ENCODE measurements around the gene DPP4. TPM values are rescaled to one million over a fixed set of nuclear protein-coding genes. Genes with fewer than 3 reads are reported as not detected.

Gene DPP4
- total and polyA plus RNA-seq, 2 experiments from 2014 or later = 0.09 TPM; not detected in 1

GRCh38 chr2:162044586-162044985 is 29.4 kb downstream of the DPP4 start:
- no peaks in the 10 kb centered on the region for H3K4me1 ChIP-seq (ENCODE audit: low read depth)
- no peaks in the 10 kb centered on the region for H3K36me3 ChIP-seq
- no peak for TF ChIP-seq CTCF (IDR thresholded peaks at IDR 0.05; ENCODE audit: low read depth, low read length)
- no peak overlapping the region for H3K4me3 ChIP-seq
- peaks cover 9% of the 10 kb centered on the region for H3K27me3 ChIP-seq
- H3K9me3 ChIP-seq (ENCODE audit: low read depth) = no peaks in the 10 kb centered on the region
- DNase-seq (ENCODE audit: low read depth in 1 of 2, low spot score in 1 of 2) = no peak
- no peak overlapping the region for H3K27ac ChIP-seq

- Histone ChIP-seq H3K4me3 (no peak overlapping the region), H3K27me3 (peaks cover 9% of the 10 kb centered on the region), H3K9me3 (ENCODE audit: low read depth) (no peaks in the 10 kb centered on the region), H3K27ac (no peak overlapping the region), H3K4me1 (ENCODE audit: low read depth) (no peaks in the 10 kb centered on the region), H3K36me3 (no peaks in the 10 kb centered on the region)
- no peak for DNase-seq (ENCODE audit: low read depth in 1 of 2, low spot score in 1 of 2)
- TF ChIP-seq CTCF (IDR thresholded peaks at IDR 0.05; ENCODE audit: low read depth, low read length) = no peak
These were observed 30.9 kb downstream of the DPP4 start for GRCh38 chr2:162043132-162043531.

GRCh38 chr2:162041485-162041884 is 32.5 kb downstream of the DPP4 start:
- Histone ChIP-seq H3K36me3 (no peaks in the 10 kb centered on the region), H3K27me3 (peaks cover 9% of the 10 kb centered on the region), H3K27ac (no peak overlapping the region), H3K4me1 (ENCODE audit: low read depth) (peaks cover 13% of the 10 kb centered on the region), H3K4me3 (no peak overlapping the region), H3K9me3 (ENCODE audit: low read depth) (no peaks in the 10 kb centered on the region)
- no peak for TF ChIP-seq CTCF (IDR thresholded peaks at IDR 0.05; ENCODE audit: low read depth, low read length)
- no peak for DNase-seq (ENCODE audit: low read depth in 1 of 2, low spot score in 1 of 2)

GRCh38 chr2:162038725-162039124 is 35.3 kb downstream of the DPP4 start:
- Histone ChIP-seq H3K36me3 (no peaks in the 10 kb centered on the region), H3K27ac (no peak overlapping the region), H3K27me3 (peaks cover 9% of the 10 kb centered on the region), H3K4me1 (ENCODE audit: low read depth) (peaks cover 13% of the 10 kb centered on the region), H3K9me3 (ENCODE audit: low read depth) (no peaks in the 10 kb centered on the region), H3K4me3 (no peak overlapping the region)
- no peak for DNase-seq (ENCODE audit: low read depth in 1 of 2, low spot score in 1 of 2)
- TF ChIP-seq CTCF (IDR thresholded peaks at IDR 0.05; ENCODE audit: low read depth, low read length) = no peak

GRCh38 chr2:162037886-162038285 is 36.1 kb downstream of the DPP4 start:
- TF ChIP-seq CTCF (IDR thresholded peaks at IDR 0.05; ENCODE audit: low read depth, low read length) = no peak
- H3K27me3 ChIP-seq = peaks cover 9% of the 10 kb centered on the region
- no peak overlapping the region for H3K4me3 ChIP-seq
- H3K36me3 ChIP-seq = no peaks in the 10 kb centered on the region
- H3K4me1 ChIP-seq (ENCODE audit: low read depth) = peaks cover 13% of the 10 kb centered on the region
- no peaks in the 10 kb centered on the region for H3K9me3 ChIP-seq (ENCODE audit: low read depth)
- H3K27ac ChIP-seq = no peak overlapping the region
- DNase-seq (ENCODE audit: low read depth in 1 of 2, low spot score in 1 of 2) = no peak
